Activated CD4-positive, alpha-beta T cell treated with anti-CD3 and anti-CD28 coated beads for 1 hour (primary cell): ENCODE data around the gene SECISBP2.
"Not testable (repeated sequence)": the region's sequence is repeated elsewhere in the genome, so short reads cannot be mapped to it uniquely, and the experiment has no call there.

ENCODE experiments used
- DNase-seq: peaks from one replicate; pipeline ENCODE4 v3.0.0-alpha.2; 2020

SECISBP2 gene

GRCh38 chr9:89318123-89319014 lies at the start of gene SECISBP2:
TSS of gene SECISBP2 (plus strand) at chr9:89318500. CDS start at chr9:89318577, 77 bp downstream.
- peak; percentile 91 for DNase-seq

- DNase-seq, result no peak
Measured at GRCh38 chr9:89273528-89274279, 44.6 kb upstream of the SECISBP2 start.

GRCh38 chr9:89274838-89275237 lies 43.5 kb upstream of the SECISBP2 start:
- no peak for DNase-seq

DNA sequence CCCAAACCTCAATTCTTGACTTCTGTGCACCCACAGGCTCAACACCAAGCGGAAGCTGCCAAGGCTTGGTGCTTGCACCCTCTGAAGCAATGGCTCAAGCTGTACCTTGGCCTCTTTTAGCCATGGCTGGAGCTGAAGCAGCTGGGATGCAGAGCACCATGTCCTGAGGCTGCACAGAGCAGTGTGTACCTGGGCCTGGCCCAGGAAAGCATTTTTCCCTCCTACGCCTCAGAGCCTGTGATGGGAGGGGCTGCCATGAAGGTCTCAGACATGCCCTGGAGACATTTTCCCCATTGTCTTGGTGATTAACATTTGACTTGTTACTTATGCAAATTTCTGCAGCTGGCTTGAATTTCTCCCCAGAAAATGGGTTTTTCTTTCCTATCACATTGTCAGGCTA lies 42.3 kb upstream of the SECISBP2 start:
- DNase-seq, result not testable (repeated sequence)

- no peak for DNase-seq
Measured at GRCh38 chr9:89277043-89277442, 41.3 kb upstream of the SECISBP2 start.

DNA sequence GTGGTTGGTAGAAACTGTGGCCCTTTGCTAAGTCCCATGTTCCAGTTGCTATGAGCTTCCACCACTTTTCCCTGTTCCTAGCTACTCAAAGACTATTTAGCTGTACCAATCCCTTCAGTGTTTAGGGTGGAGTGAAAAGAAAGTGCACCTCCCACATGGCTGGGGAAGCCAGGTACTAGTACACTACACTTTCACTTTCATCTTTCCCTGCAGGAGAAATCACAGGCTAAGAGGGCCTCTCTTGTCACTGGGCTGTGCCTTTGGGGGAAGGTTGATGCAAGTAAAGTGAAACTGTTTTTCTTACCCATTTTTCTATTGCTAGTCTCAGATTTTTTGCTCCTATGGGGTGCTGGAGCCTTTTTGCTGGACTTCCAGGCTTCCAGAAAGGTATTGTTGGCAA lies 40.8 kb upstream of the SECISBP2 start:
- DNase-seq, result no peak

DNA sequence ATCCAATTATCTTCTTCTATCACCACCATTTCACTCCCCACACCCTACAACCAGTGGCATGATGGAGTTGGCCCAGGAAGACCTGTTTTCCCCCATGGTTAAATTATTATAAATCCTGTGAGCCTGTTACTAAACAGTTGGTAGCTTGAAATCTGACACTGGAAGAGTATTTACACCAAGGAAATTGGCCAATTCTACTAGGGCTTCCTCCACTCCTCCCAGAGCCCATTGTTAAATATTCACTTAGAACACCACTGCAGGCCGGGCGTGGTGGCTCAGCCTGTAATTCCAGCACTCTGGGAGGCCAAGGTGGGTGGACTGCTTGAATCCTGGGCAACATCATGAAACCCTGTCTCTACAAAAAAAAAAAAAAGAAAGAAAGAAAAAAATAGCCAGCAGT lies 39.7 kb upstream of the SECISBP2 start:
- DNase-seq, result no peak

- DNase-seq, result no peak
Measured at GRCh38 chr9:89278997-89279739, 39.1 kb upstream of the SECISBP2 start.

- no peak for DNase-seq
Measured at GRCh38 chr9:89281106-89281505, 37.2 kb upstream of the SECISBP2 start.

DNA sequence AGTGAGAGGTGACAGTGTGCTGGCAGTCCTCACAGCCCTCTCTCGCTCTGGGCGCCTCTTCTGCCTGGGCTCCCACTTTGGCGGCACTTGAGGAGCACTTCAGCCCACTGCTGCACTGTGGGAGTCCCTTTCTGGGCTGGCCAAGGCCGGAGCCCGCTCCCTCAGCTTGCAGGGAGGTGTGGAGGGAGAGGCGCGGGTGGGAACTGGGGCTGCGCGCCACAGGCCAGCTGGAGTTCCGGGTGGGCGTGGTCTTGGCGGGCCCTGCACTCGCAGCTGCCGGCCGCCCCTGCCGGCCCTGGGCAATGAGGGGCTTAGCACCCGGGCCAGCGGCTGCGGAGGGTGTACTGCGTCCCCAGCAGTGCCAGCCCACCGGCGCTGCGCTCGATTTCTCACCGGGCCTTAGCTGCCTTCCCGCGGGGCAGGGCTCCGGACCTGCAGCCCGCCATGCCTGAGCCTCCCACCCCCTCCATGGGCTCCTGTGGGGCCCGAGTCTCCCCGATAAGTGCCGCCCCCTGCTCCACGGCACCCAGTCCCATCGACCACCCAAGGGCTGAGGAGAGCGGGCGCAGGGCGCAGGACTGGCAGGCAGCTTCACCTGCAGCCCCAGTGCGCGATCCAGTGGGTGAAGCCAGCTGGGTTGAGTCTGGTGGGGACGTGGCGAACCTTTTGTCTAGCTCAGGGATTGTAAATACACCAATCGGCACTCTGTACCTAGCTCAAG lies 35.9 kb upstream of the SECISBP2 start:
- not testable (repeated sequence) for DNase-seq

DNA sequence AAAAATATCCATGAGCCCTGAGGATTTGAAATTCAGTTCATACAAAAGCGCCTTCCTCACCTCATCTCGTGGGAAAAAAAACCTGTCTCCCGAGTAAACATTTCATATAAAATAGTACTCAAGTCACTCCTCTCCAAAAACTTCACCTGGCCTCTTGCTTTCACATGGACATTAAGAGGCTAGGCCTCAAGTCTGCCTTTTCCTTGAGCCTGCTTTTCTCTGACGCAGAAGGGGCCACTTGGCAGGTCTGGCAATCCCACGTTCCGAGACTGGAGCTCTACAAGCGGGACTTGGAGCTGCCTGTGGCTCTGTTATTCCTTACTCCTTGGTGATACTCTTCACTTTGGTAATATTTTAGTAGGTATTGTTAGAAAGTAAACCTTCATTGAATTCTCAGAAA lies 34.2 kb upstream of the SECISBP2 start:
- no peak for DNase-seq

- DNase-seq, result no peak
Measured at GRCh38 chr9:89291741-89292140, 26.6 kb upstream of the SECISBP2 start.

GRCh38 chr9:89293014-89293413 lies 25.3 kb upstream of the SECISBP2 start:
- DNase-seq, result no peak

DNA sequence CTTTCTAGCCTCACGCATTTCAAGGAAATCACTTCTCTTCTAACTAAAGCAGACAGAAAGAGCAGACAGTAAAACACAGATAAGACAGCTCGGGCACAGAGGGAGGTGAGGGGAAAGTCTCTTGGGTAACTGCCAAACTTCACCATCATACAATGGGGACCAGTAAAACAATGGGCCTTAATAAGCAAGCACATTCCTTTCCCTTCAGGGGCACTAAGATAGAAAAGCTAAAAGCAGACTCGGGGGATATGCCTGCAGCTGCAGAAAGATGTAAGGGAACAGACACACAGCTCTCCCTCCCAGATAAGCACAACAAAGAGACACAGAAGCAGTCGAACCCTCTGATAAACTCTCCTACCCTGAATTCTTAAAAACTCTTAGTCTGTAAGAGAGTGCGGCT lies 22.9 kb upstream of the SECISBP2 start:
- no peak for DNase-seq

- DNase-seq, result not testable (repeated sequence)
Measured at GRCh38 chr9:89301996-89302395, 16.3 kb upstream of the SECISBP2 start.

GRCh38 chr9:89304020-89304833 lies 14.1 kb upstream of the SECISBP2 start:
- DNase-seq, result no peak

DNA sequence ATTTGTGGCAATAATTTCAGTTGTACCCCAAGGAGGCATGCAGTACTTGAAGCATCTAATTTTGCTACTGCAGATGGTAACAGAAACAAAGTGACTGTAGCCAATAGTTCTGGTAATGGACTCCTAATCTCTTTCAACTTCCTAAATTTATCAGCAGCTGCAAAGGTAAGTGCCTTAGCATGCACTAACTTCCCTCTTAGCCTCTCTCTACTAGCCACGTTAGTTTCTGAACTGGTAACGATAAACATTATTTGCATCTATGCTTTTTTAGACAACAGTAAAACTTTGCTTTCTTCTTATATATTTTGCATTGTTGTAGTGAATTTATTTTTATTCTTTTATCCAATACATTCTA lies 13.5 kb upstream of the SECISBP2 start:
- no peak for DNase-seq

GRCh38 chr9:89305868-89306267 lies 12.4 kb upstream of the SECISBP2 start:
- no peak for DNase-seq

DNA sequence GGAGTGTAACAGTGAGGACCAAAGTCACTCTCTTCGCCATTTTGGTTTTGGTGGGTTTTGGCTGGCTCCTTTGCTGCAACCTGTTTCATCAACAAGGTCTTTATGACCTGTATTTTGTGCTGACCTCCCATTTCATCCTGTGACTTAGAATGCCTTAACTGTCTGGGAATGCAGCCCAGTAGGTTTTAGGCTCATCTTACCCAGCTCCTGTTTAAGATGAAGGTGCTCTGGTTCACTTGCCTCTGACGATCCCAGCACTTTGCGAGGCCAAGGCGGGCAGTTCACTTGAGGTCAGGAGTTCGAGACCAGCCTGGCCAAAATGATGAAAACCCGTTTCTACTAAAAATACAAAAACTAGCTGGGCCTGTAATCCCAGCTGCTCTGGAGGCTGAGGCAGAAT lies 9.1 kb upstream of the SECISBP2 start:
- DNase-seq, result no peak

DNA sequence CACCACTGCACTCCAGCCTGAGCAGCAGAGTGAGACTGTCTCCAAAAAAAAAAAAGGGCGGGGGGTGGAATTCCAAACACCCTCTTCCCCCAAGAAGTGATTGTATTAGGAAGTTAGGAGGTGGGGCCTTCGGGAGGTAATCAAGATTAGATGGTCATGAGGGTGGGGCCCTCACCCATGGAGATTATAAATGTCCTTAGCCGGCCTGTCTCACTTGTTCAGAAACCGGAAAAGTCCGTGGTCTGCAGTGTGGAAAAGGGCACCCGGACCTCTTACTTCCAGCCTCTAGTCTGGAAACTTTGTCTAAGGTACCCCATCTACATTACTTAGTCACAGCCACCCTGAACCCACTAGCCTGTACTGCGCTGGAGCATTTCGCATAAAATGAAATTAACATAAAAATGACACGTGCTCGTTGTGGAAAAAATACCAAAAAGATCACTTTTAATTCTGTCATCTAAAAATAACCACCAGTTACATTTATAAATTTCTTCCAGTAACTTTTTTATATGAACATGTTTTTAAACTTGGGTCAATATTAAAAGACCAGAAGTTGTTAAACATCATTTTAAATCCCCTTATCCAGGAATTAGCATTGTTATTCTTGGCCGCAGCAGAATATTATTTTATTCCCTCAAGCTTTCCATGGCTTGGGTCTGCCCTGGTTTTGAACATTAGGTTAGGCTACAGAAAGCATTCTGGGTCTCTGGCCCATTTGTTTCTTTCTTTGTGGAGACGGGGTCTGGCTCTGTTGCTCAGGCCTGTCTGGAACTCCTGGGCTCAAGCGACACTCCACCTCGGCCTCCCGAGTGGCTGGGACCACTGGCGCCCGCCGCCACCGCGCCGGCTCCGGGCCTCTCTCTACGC lies 8.5 kb upstream of the SECISBP2 start:
- DNase-seq, result no peak
